ENCODE results near the gene PKD1. TPM values are rescaled to one million over a fixed set of nuclear protein-coding genes. Genes with fewer than 3 reads are reported as not detected.

Gene PKD1
- total RNA-seq, 1 donor from 2014 or later, result 628 TPM

GRCh38 chr16:2089706-2090480, 45.8 kb downstream of the PKD1 start:
- TF ChIP-seq CTCF (IDR thresholded peaks at IDR 0.05; ENCODE audit: partially characterized antibody, unreplicated experiment), result no peak

GRCh38 chr16:2088759-2089358, 46.8 kb downstream of the PKD1 start:
- H3K4me1 Mint-ChIP-seq (ENCODE audit: low read depth, unreplicated experiment), result peaks cover 7% of the 10 kb centered on the region
- TF ChIP-seq CTCF (IDR thresholded peaks at IDR 0.05; ENCODE audit: partially characterized antibody, unreplicated experiment), result no peak
- no peak for DNase-seq
- peak overlapping the region; percentile 62 for H3K27ac Mint-ChIP-seq (ENCODE audit: unreplicated experiment)
- peaks cover 15% of the 10 kb centered on the region for H3K27me3 Mint-ChIP-seq (ENCODE audit: unreplicated experiment)
- H3K36me3 Mint-ChIP-seq (ENCODE audit: unreplicated experiment), result no peaks in the 10 kb centered on the region
- H3K4me3 Mint-ChIP-seq (ENCODE audit: unreplicated experiment), result no peak overlapping the region
- H3K9me3 Mint-ChIP-seq (ENCODE audit: unreplicated experiment), result peaks cover 15% of the 10 kb centered on the region

More at GRCh38 chr16:2089706-2090480, 45.8 kb downstream of the PKD1 start:
- Mint-ChIP-seq H3K4me1 (ENCODE audit: low read depth, unreplicated experiment) (peaks cover 7% of the 10 kb centered on the region), H3K27me3 (ENCODE audit: unreplicated experiment) (peaks cover 14% of the 10 kb centered on the region), H3K27ac (ENCODE audit: unreplicated experiment) (no peak overlapping the region), H3K4me3 (ENCODE audit: unreplicated experiment) (no peak overlapping the region), H3K9me3 (ENCODE audit: unreplicated experiment) (peaks cover 15% of the 10 kb centered on the region), H3K36me3 (ENCODE audit: unreplicated experiment) (no peaks in the 10 kb centered on the region)
- DNase-seq, result no peak

GRCh38 chr16:2087748-2088631, 47.7 kb downstream of the PKD1 start:
- DNase-seq, result no peak
- Mint-ChIP-seq H3K9me3 (ENCODE audit: unreplicated experiment) (peaks cover 14% of the 10 kb centered on the region), H3K27ac (ENCODE audit: unreplicated experiment) (no peak overlapping the region), H3K36me3 (ENCODE audit: unreplicated experiment) (no peaks in the 10 kb centered on the region), H3K4me3 (ENCODE audit: unreplicated experiment) (no peak overlapping the region), H3K4me1 (ENCODE audit: low read depth, unreplicated experiment) (peaks cover 9% of the 10 kb centered on the region), H3K27me3 (ENCODE audit: unreplicated experiment) (peaks cover 19% of the 10 kb centered on the region)
- TF ChIP-seq CTCF (IDR thresholded peaks at IDR 0.05; ENCODE audit: partially characterized antibody, unreplicated experiment), result no peak

- Mint-ChIP-seq H3K27ac (ENCODE audit: unreplicated experiment) (no peak overlapping the region), H3K4me1 (ENCODE audit: low read depth, unreplicated experiment) (peaks cover 9% of the 10 kb centered on the region), H3K9me3 (ENCODE audit: unreplicated experiment) (peaks cover 14% of the 10 kb centered on the region), H3K36me3 (ENCODE audit: unreplicated experiment) (no peaks in the 10 kb centered on the region), H3K27me3 (ENCODE audit: unreplicated experiment) (peaks cover 18% of the 10 kb centered on the region), H3K4me3 (ENCODE audit: unreplicated experiment) (no peak overlapping the region)
- no peak for TF ChIP-seq CTCF (IDR thresholded peaks at IDR 0.05; ENCODE audit: partially characterized antibody, unreplicated experiment)
- no peak for DNase-seq
These were observed 48.6 kb downstream of the PKD1 start for GRCh38 chr16:2086812-2087747.
